Activated gamma-delta T cell treated with Interleukin-2 at 50 U/mL for 16 hours (primary cell): ENCODE measurements around the gene SPATS2.
"Not testable (repeated sequence)": the region's sequence is repeated elsewhere in the genome, so short reads cannot be mapped to it uniquely, and the experiment has no call there.

Experiments used
- DNase-seq: peaks from one replicate; pipeline ENCODE4 v3.0.0-alpha.2; 2020

Gene SPATS2

GRCh38 chr12:49367381-49368239 is at the start of gene SPATS2:
Gene SPATS2 (plus strand): TSS chr12:49367462. CDS start chr12:49461013, 93,551 bp downstream.
- DNase-seq, result no peak

- DNase-seq, result not testable (repeated sequence)
These were observed 46.7 kb upstream of the SPATS2 start for GRCh38 chr12:49320411-49321103.

GRCh38 chr12:49322367-49322707 is 44.9 kb upstream of the SPATS2 start:
- no peak for DNase-seq

GRCh38 chr12:49322708-49323523 is 44.3 kb upstream of the SPATS2 start, which contains the start of gene TROAP:
Gene TROAP (plus strand): TSS chr12:49323255. CDS start chr12:49323609, 354 bp downstream.
- peak; percentile 96 for DNase-seq

GRCh38 chr12:49323524-49324097 is 43.7 kb upstream of the SPATS2 start:
- no peak for DNase-seq

GRCh38 chr12:49325606-49326005 is 41.7 kb upstream of the SPATS2 start:
- DNase-seq, result no peak

- no peak for DNase-seq
These were observed 39.9 kb upstream of the SPATS2 start for GRCh38 chr12:49327368-49327767.

- no peak for DNase-seq
These were observed 39.4 kb upstream of the SPATS2 start for GRCh38 chr12:49327887-49328286.

- no peak for DNase-seq
These were observed 38.4 kb upstream of the SPATS2 start for GRCh38 chr12:49328816-49329215.

GRCh38 chr12:49330032-49330619 is 37.1 kb upstream of the SPATS2 start:
- DNase-seq, result no peak

- no peak for DNase-seq
These were observed 36.5 kb upstream of the SPATS2 start for GRCh38 chr12:49330631-49331379.

- no peak for DNase-seq
These were observed 35.7 kb upstream of the SPATS2 start for GRCh38 chr12:49331380-49332222.

- DNase-seq, result no peak
These were observed 34.8 kb upstream of the SPATS2 start for GRCh38 chr12:49332441-49332861.

GRCh38 chr12:49332891-49333371 is 34.3 kb upstream of the SPATS2 start:
- DNase-seq, result no peak

- not testable (repeated sequence) for DNase-seq
These were observed 33.5 kb upstream of the SPATS2 start for GRCh38 chr12:49333778-49334177.

GRCh38 chr12:49334226-49334625 is 33.0 kb upstream of the SPATS2 start:
- DNase-seq, result no peak

- no peak for DNase-seq
These were observed 32.6 kb upstream of the SPATS2 start for GRCh38 chr12:49334681-49335080.

- no peak for DNase-seq
These were observed 31.9 kb upstream of the SPATS2 start for GRCh38 chr12:49335118-49335954.

- no peak for DNase-seq
These were observed 31.2 kb upstream of the SPATS2 start for GRCh38 chr12:49335955-49336644.
